H9 (cell line): Measurements from ENCODE around the gene TMEM63C. TPM values are rescaled to one million over a fixed set of nuclear protein-coding genes. Genes with fewer than 3 reads are reported as not detected.

ENCODE experiments used
- DNase-seq: peaks from one replicate; pipeline ENCODE4 v3.0.0-alpha.2; 2017
- H2AFZ ChIP-seq: one replicate; pipeline ENCODE4 v1.6.1; 2013; ENCODE audit warnings: mild to moderate bottlenecking, low read length, control low read depth, moderate library complexity
- H2AK5ac ChIP-seq: 2 replicates; pipeline ENCODE4 v1.6.1; 2013; ENCODE audit warnings: low read length, control low read depth, mixed read lengths; ENCODE audit not compliant: insufficient read length
- H2BK120ac ChIP-seq: one replicate; pipeline ENCODE4 v1.6.1; 2013; ENCODE audit warnings: low read depth, mild to moderate bottlenecking, low read length, control low read depth, inconsistent platforms; ENCODE audit not compliant: poor library complexity, severe bottlenecking
- H2BK12ac ChIP-seq: 2 replicates; pipeline ENCODE4 v1.6.1; 2013; ENCODE audit warnings: low read length, control low read depth, mixed read lengths, low read depth; ENCODE audit not compliant: insufficient read length
- H2BK15ac ChIP-seq: 2 replicates; pipeline ENCODE4 v1.6.1; 2013; ENCODE audit warnings: low read depth, low read length, control low read depth
- H2BK20ac ChIP-seq: one replicate; pipeline ENCODE4 v1.6.1; 2013; ENCODE audit warnings: low read depth, mild to moderate bottlenecking, low read length, control low read depth, inconsistent platforms; ENCODE audit not compliant: poor library complexity, severe bottlenecking
- H2BK5ac ChIP-seq: 2 replicates; pipeline ENCODE4 v1.6.1; 2013; ENCODE audit warnings: low read length, control low read depth, mixed read lengths; ENCODE audit not compliant: insufficient read length
- H3K14ac ChIP-seq: 2 replicates; pipeline ENCODE4 v1.6.1; 2013; ENCODE audit warnings: low read length, control low read depth; ENCODE audit not compliant: insufficient read depth
- H3K18ac ChIP-seq: 2 replicates; pipeline ENCODE4 v1.6.1; 2013; ENCODE audit warnings: low read depth, mild to moderate bottlenecking, mixed read lengths, low read length, control low read depth; ENCODE audit not compliant: insufficient read length
- H3K23ac ChIP-seq: 2 replicates; pipeline ENCODE4 v1.6.1; 2013; ENCODE audit warnings: low read length, control low read depth, mixed read lengths, low read depth; ENCODE audit not compliant: insufficient read length
- H3K23me2 ChIP-seq: 2 replicates; pipeline ENCODE4 v1.6.1; 2013; ENCODE audit warnings: low read depth, mild to moderate bottlenecking, mixed read lengths, low read length, control low read depth; ENCODE audit not compliant: insufficient read length, poor library complexity, severe bottlenecking
- H3K27ac ChIP-seq: 2 replicates; pipeline ENCODE4 v1.5.1; 2013; ENCODE audit warnings: low read length, control low read depth, mixed read lengths, low read depth; ENCODE audit not compliant: insufficient read length
- H3K27me3 ChIP-seq: 2 replicates; pipeline ENCODE4 v1.6.1; 2013; ENCODE audit warnings: low read length, control low read depth, inconsistent platforms; ENCODE audit not compliant: insufficient read depth
- H3K4ac ChIP-seq: 2 replicates; pipeline ENCODE4 v1.6.1; 2013; ENCODE audit warnings: low read depth, mild to moderate bottlenecking, control low read depth, inconsistent platforms, low read length, moderate library complexity
- H3K4me1 ChIP-seq: 2 replicates; pipeline ENCODE4 v1.6.1; 2013; ENCODE audit warnings: low read length, control low read depth, inconsistent platforms; ENCODE audit not compliant: insufficient read depth
- H3K4me2 ChIP-seq: 2 replicates; pipeline ENCODE4 v1.6.1; 2013; ENCODE audit warnings: low read length, control low read depth, mixed read lengths; ENCODE audit not compliant: insufficient read length, insufficient read depth
- H3K56ac ChIP-seq: 2 replicates; pipeline ENCODE4 v1.6.1; 2013; ENCODE audit warnings: low read depth, mild to moderate bottlenecking, mixed read lengths, low read length, control low read depth; ENCODE audit not compliant: insufficient read length
- H3K79me1 ChIP-seq: 2 replicates; pipeline ENCODE4 v1.6.1; 2013; ENCODE audit warnings: low read depth, mild to moderate bottlenecking, moderate library complexity, low read length, control low read depth, inconsistent platforms; ENCODE audit not compliant: insufficient read depth, poor library complexity, severe bottlenecking
- H3K79me2 ChIP-seq: 2 replicates; pipeline ENCODE4 v1.6.1; 2013; ENCODE audit warnings: low read length, control low read depth, inconsistent platforms; ENCODE audit not compliant: insufficient read depth
- H3K9ac ChIP-seq: 2 replicates; pipeline ENCODE4 v1.6.1; 2013; ENCODE audit warnings: low read length, control low read depth, mixed read lengths; ENCODE audit not compliant: insufficient read length; ENCODE audit errors: extremely low read depth
- H3K9me3 ChIP-seq: one replicate; pipeline ENCODE4 v1.6.1; 2013; ENCODE audit warnings: low read depth, low read length, inconsistent platforms; ENCODE audit not compliant: control insufficient read depth
- H3T11ph ChIP-seq: one replicate; pipeline ENCODE4 v1.6.1; 2013; ENCODE audit warnings: mild to moderate bottlenecking, low read length, control low read depth, inconsistent platforms
- H4K20me1 ChIP-seq: one replicate; pipeline ENCODE4 v1.6.1; 2013; ENCODE audit not compliant: control insufficient read depth, insufficient read length, insufficient read depth
- H4K5ac ChIP-seq: 2 replicates; pipeline ENCODE4 v1.6.1; 2013; ENCODE audit warnings: low read depth, mild to moderate bottlenecking, mixed read lengths, low read length, control low read depth; ENCODE audit not compliant: insufficient read length
- H4K8ac ChIP-seq: replicated peaks from 2 replicates; pipeline ENCODE4 v1.6.1; 2013; ENCODE audit warnings: low read length, control low read depth, mixed read lengths, low read depth; ENCODE audit not compliant: insufficient read length
- H4K91ac ChIP-seq: 2 replicates; pipeline ENCODE4 v1.6.1; 2013; ENCODE audit warnings: low read depth, mild to moderate bottlenecking, moderate library complexity, mixed read lengths, low read length, control low read depth; ENCODE audit not compliant: insufficient read length
- H3K27ac Mint-ChIP-seq, 3 experiments: 2 replicates in 2 of 3; 3 replicates in 1 of 3; pipeline ENCODE4 v1.8.0; 2020 to 2021; ENCODE audit warnings: mixed read lengths in 3 of 3, mild to moderate bottlenecking in 1 of 3, moderate library complexity in 1 of 3
- H3K27me3 Mint-ChIP-seq: 2 replicates; pipeline ENCODE4 v1.8.0; 2021; ENCODE audit warnings: low read depth, mild to moderate bottlenecking, moderate library complexity, mixed read lengths
- H3K36me3 Mint-ChIP-seq, 3 experiments: 2 replicates in 2 of 3; 3 replicates in 1 of 3; pipeline ENCODE4 v1.8.0; 2020 to 2021; ENCODE audit warnings: low read depth in 3 of 3, mixed read lengths in 3 of 3; ENCODE audit not compliant: insufficient read depth in 1 of 3
- H3K4me1 Mint-ChIP-seq, 2 experiments: 2 replicates each; pipeline ENCODE4 v1.8.0; 2020; ENCODE audit warnings: mixed read lengths in 2 of 2
- H3K4me3 Mint-ChIP-seq, 2 experiments: 2 replicates in 1 of 2; 3 replicates in 1 of 2; pipeline ENCODE4 v1.8.0; 2020 to 2021; ENCODE audit warnings: mild to moderate bottlenecking in 2 of 2, mixed read lengths in 2 of 2, moderate library complexity in 1 of 2
- H3K9me3 Mint-ChIP-seq, 2 experiments: 2 replicates in 1 of 2; 3 replicates in 1 of 2; pipeline ENCODE4 v1.8.0; 2020; ENCODE audit warnings: mild to moderate bottlenecking in 2 of 2, mixed read lengths in 2 of 2, moderate library complexity in 1 of 2
- CTCF ChIP-seq: fragments of 200-600 bp; sonication (generic); conservative IDR thresholded peaks from 3 replicates; pipeline ENCODE4 v1.8.0; 2021; ENCODE audit warnings: antibody characterized with exemption, mild to moderate bottlenecking
- WGBS: extraction: QIAGEN DNeasy Blood & Tissue Kit; methylation state at CpG from one replicate; pipeline ENCODE4 v1.1.7; 2013; ENCODE audit warnings: missing lambda C conversion rate, low lambda C conversion rate, mixed read lengths; ENCODE audit not compliant: insufficient read length; ENCODE audit errors: extremely low coverage; 5-methylcytosine and 5-hydroxymethylcytosine counted together
- total RNA-seq: library from RNA; stranded (reverse); gene quantifications from 2 replicates; pipeline ENCODE4 v1.2.1, GENCODE V29; 2021

TMEM63C gene
- total RNA-seq, 1 experiment from 2014 or later: 2.2 TPM

DNA sequence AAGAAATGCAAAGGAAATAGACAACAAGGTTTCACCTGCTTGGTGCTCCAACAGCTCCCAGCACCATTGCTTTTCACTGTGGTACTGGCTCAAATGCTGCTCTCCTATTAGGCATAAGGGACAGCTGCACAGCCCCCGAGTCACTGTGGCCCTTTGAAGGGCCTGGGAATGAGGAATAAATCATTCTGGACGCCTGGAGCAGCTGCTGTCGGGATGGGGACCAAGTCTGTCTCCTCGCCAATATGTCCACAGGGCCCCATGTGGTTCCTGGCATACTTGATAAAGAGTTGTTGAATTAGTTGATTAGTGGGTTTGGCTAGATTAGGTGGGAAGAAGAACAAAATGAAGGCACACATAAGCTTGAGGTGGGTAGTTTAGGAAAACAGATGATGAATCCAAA is 102.5 kb downstream of the TMEM63C start:
- no peaks in the 10 kb centered on the region for H3K4me1 Mint-ChIP-seq
- no peak overlapping the region for H2AFZ ChIP-seq
- H3K27ac Mint-ChIP-seq: no peak overlapping the region; a peak in 1 of 7 replicates
- no peak overlapping the region for H3K4me3 Mint-ChIP-seq
- H3K79me2 ChIP-seq: no peaks in the 10 kb centered on the region
- H3K4me1 ChIP-seq: no peaks in the 10 kb centered on the region
- no peak overlapping the region for H4K8ac ChIP-seq
- no peak overlapping the region for H2BK120ac ChIP-seq
- H4K20me1 ChIP-seq: no peaks in the 10 kb centered on the region
- H3K23me2 ChIP-seq: no peaks in the 10 kb centered on the region
- no peak overlapping the region for H3K27ac ChIP-seq
- H3K4me2 ChIP-seq: no peak overlapping the region
- no peak overlapping the region for H3K18ac ChIP-seq
- H3K14ac ChIP-seq: no peak overlapping the region
- no peak overlapping the region for H2BK20ac ChIP-seq
- H3K9me3 ChIP-seq: no peaks in the 10 kb centered on the region
- no peak overlapping the region for H2BK15ac ChIP-seq
- no peaks in the 10 kb centered on the region for H3K27me3 ChIP-seq
- H3T11ph ChIP-seq: no peak overlapping the region
- no peak for DNase-seq
- no peak overlapping the region for H2BK5ac ChIP-seq
- H3K79me1 ChIP-seq: no peaks in the 10 kb centered on the region
- H3K56ac ChIP-seq: no peak overlapping the region
- no peak overlapping the region for H2BK12ac ChIP-seq
- no peak overlapping the region for H4K5ac ChIP-seq
- no peak for TF ChIP-seq CTCF
- no peak overlapping the region for H2AK5ac ChIP-seq
- no peak overlapping the region for H3K9ac ChIP-seq
- no peaks in the 10 kb centered on the region; a peak in 1 of 5 replicates for H3K9me3 Mint-ChIP-seq
- no CpG with 5 or more reads among the region's 4 CpGs for WGBS
- no peak overlapping the region for H3K4ac ChIP-seq
- H4K91ac ChIP-seq: no peak overlapping the region
- peaks cover 8 to 43% (median 29%) of the 10 kb centered on the region in 3 experiments; a peak in 6 of 7 replicates for H3K36me3 Mint-ChIP-seq
- no peaks in the 10 kb centered on the region for H3K27me3 Mint-ChIP-seq
- no peak overlapping the region for H3K23ac ChIP-seq
